ENCODE measurements around the gene TBC1D14.
"Not testable (repeated sequence)": the region's sequence is repeated elsewhere in the genome, so short reads cannot be mapped to it uniquely, and the experiment has no call there.

The TBC1D14 gene

DNA sequence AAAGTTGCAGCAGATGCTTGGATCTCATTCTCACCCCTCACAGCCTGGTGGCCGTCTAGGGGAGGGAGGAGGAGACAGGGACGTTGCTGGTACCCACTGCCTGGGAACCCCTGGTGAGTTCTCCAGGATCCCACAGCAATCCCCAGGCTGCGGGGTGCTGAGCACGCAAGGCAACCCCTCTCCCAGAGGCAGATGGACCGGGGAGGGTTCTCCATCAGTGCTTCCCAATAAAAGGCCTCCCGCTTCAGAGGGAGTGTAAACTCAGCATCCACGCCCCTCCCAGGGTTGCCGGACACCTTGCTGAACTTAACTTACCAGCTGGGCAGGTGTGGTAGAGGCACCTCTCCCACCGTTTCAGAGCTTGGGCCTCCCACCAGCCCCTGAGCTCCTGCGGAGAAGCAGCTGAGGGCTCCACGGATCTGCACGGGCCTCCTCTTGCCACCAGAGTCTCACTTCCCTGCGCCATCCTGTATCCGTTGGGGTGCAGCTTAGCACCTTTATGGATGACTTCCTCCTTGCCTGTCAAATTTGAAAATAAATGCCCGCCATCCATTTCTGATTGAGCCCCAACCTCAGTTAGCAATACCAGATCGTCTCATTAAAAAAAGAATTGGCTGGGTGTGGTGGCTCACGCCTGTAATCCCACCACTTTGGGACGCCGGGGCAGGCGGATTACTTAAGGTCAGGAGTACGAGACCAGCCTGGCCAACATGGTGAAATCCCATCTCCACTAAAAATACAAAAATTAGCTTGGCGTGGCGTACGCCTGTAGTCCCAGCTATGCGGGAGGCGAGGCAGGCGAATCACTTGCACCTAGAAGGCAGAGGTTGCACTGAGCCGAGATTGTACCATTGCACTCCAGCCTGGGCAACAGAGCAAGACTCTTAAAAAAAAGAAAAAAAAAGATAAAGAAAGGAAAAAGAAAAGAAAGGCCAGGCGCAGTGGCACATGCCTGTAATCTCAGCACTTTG is 14.8 kb upstream of the TBC1D14 start:
- Histone ChIP-seq H3K4me2 (peak overlapping the region; percentile 97), H3K4me3 (no peak overlapping the region), H3K36me3 (peaks cover 4% of the 10 kb centered on the region; the same call in 1 of the 2 replicates), H3K27me3 (no peaks in the 10 kb centered on the region), H4K20me1 (no peaks in the 10 kb centered on the region), H3K4me1 (peaks cover 81% of the 10 kb centered on the region), H3K9ac (no peak overlapping the region), H3K27ac (peak overlapping the region; percentile 86), H3K9me3 (peaks cover 13% of the 10 kb centered on the region)
- no peak for TF ChIP-seq Cebpa-rat (IDR thresholded peaks at IDR 0.05)

DNA sequence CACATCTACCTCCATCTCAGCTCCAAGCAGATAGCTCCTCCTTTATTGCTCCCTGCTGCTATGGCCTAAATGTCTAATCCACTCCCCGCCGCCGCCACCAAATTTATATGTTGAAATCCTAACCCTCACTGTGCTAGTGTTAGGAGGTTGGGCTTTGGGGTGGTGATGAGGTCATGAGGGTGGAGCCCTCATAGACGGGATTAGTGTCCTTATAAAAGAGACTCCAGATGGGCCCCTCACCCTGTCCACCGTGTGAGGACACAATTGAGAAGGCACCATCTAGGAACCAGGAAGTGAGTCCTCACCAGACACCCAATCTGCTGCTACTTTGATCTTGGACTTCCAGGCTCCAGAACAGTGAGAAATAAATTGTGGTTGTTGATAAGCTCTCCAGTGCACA is 13.6 kb upstream of the TBC1D14 start:
- Histone ChIP-seq H3K9ac (no peak overlapping the region), H3K4me3 (no peak overlapping the region), H4K20me1 (no peaks in the 10 kb centered on the region), H3K9me3 (0 out of 2 replicates have a peak, but pooled peaks cover under 1% of the 10 kb centered on the region), H3K36me3 (no peaks in the 10 kb centered on the region), H3K4me2 (no peak overlapping the region), H3K27me3 (no peaks in the 10 kb centered on the region), H3K4me1 (peaks cover 81% of the 10 kb centered on the region), H3K27ac (no peak overlapping the region)
- TF ChIP-seq Cebpa-rat (IDR thresholded peaks at IDR 0.05), result no peak

- Histone ChIP-seq H3K4me2 (peak overlapping the region; percentile 92), H3K9ac (peak overlapping the region; percentile 67), H3K4me1 (peaks cover 81% of the 10 kb centered on the region), H3K27ac (peak overlapping the region; percentile 85), H4K20me1 (no peaks in the 10 kb centered on the region), H3K9me3 (no peaks in the 10 kb centered on the region), H3K4me3 (no peak overlapping the region), H3K27me3 (no peaks in the 10 kb centered on the region), H3K36me3 (no peaks in the 10 kb centered on the region)
- no peak for TF ChIP-seq Cebpa-rat (IDR thresholded peaks at IDR 0.05)
Measured at GRCh38 chr4:6898763-6899162, 10.9 kb upstream of the TBC1D14 start.

DNA sequence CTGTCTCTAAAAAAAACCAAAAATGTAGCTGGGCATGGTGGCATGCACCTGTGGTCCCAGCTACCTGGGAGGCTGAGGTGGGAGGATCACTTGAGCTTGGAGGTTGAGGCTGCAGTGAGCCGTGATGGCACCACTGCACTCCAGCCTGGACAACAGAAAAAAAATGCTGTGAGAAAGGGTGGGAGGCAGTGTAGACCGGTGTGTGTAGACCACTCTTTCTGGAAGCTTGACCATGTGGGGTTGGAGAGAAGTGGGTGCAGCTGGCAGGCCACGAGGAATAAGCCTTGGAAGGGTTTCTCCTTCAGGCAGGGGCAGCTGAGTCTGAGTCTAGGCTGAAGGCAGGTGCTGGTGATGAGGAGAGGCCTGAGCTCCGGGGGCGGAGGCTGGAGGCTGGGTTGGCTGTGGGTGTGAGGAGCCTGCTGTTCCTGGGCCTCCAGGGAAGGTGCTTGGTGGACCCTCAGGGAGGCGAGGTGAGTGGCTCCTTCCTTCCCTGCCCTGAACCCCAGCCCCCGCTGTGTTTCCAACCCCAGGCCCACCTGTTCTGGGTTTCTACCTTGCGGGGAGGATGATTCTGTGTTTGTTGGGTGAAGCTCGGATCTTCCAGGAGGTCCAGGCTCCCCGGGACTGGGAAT is 9.3 kb upstream of the TBC1D14 start:
- H3K4me3 ChIP-seq, result no peak overlapping the region
- peaks cover 81% of the 10 kb centered on the region for H3K4me1 ChIP-seq
- peak overlapping the region; percentile 92 for H3K4me2 ChIP-seq
- H3K9ac ChIP-seq, result peak overlapping the region; percentile 67
- no peaks in the 10 kb centered on the region for H3K9me3 ChIP-seq
- no peaks in the 10 kb centered on the region for H4K20me1 ChIP-seq
- H3K27me3 ChIP-seq, result no peaks in the 10 kb centered on the region
- no peaks in the 10 kb centered on the region for H3K36me3 ChIP-seq
- TF ChIP-seq Cebpa-rat (IDR thresholded peaks at IDR 0.05), result no peak
- H3K27ac ChIP-seq, result peak overlapping the region; percentile 85

- peak overlapping the region; percentile 92 for H3K4me2 ChIP-seq
- H3K9me3 ChIP-seq, result no peaks in the 10 kb centered on the region
- H3K4me1 ChIP-seq, result peaks cover 81% of the 10 kb centered on the region
- H3K9ac ChIP-seq, result peak overlapping the region; percentile 67
- no peaks in the 10 kb centered on the region for H3K27me3 ChIP-seq
- no peaks in the 10 kb centered on the region for H4K20me1 ChIP-seq
- TF ChIP-seq Cebpa-rat (IDR thresholded peaks at IDR 0.05), result no peak
- H3K27ac ChIP-seq, result peak overlapping the region; percentile 85
- H3K36me3 ChIP-seq, result no peaks in the 10 kb centered on the region
- H3K4me3 ChIP-seq, result no peak overlapping the region
Measured at GRCh38 chr4:6900956-6901355, 8.7 kb upstream of the TBC1D14 start.

DNA sequence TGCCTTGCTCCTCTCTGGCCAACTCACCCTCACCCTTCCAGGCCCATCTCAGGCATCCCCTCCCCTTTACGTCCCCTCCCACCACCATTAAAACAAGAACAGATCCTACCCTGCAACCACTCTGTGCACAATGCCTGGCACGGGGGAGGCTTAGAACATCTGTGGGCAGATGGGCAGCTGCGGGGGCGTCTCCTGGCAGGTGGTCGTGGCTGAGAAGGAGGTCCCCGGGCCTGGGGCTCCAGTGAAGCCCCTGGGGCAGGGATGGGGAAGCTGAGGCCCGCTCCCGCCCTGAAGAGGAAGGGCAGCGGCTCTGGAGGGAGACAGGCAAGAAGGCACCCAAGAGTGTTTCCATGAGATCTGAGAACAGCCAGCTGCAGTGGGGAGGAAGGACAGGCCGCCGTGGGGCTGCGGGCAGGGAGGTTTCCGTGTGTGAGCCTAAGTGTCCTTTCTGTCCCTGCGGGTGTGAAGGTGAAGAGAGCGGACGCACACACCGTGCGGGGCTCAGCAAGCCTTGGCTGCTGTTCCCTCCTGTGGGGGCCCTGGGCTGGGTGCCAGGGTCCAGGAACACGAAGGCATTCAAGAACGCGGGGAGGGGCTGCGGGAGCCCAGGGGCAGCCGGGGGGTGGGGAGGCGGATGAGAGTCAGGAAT is 7.8 kb upstream of the TBC1D14 start:
- peak overlapping the region; percentile 92 for H3K4me2 ChIP-seq
- peak overlapping the region; percentile 85 for H3K27ac ChIP-seq
- peak overlapping the region; percentile 67 for H3K9ac ChIP-seq
- TF ChIP-seq Cebpa-rat (IDR thresholded peaks at IDR 0.05), result no peak
- no peaks in the 10 kb centered on the region for H3K9me3 ChIP-seq
- H3K4me3 ChIP-seq, result peak overlapping the region; percentile 48
- H4K20me1 ChIP-seq, result no peaks in the 10 kb centered on the region
- H3K36me3 ChIP-seq, result no peaks in the 10 kb centered on the region
- H3K27me3 ChIP-seq, result no peaks in the 10 kb centered on the region
- peaks cover 89% of the 10 kb centered on the region for H3K4me1 ChIP-seq

GRCh38 chr4:6902318-6903042 is 7.1 kb upstream of the TBC1D14 start:
- Histone ChIP-seq H3K36me3 (no peaks in the 10 kb centered on the region), H3K9me3 (no peaks in the 10 kb centered on the region), H3K4me2 (peak overlapping the region; percentile 92), H3K27me3 (no peaks in the 10 kb centered on the region), H3K27ac (peak overlapping the region; percentile 85), H3K4me1 (peaks cover 95% of the 10 kb centered on the region), H3K4me3 (peak overlapping the region; percentile 48; the same call in 1 of the 2 replicates), H3K9ac (peak overlapping the region; percentile 67), H4K20me1 (no peaks in the 10 kb centered on the region)
- TF ChIP-seq Cebpa-rat (IDR thresholded peaks at IDR 0.05), result no peak

DNA sequence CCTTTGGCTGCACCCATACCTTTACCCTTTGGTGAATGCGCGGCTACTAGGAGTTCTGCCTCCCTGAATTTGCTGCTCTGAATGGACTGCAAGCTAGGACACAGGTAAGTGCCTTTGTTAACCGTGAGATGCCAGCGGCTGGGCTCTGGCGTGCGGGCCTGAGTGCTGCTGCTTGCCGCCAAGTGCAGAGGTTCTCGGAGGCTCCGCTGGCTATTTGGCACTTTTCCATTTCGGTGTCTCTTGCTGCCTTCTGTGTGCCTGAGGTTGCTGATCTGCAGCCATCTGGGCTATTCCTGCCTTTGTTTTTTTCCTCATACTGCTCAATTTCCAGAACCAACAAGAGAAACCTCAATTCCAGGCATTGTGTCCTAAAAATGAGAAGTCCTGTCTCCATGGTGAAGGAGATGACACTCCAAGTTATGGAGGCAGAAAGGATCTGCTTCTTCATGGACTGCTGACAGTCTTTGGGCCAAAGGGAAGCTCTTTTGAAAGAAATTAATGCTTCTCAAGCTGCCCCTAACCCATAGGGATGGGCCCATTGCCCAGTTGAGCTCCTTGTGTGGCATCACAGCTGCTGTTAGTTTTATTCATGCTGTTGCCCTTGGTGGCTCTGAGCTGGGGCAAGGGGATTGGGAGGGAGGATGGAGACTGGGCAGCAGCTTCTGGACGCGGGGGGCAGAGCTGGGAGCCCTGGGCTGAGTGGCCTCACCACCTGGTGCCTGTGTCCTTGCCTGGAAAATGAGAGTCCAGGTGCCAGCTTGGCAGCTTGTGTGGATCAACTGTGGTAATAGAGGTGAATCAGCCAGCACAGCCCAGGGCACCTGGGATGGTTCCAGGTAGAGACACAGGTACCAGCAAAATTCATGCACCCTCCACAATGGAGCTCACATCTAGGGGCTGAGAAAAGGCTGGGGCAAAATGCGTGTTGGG is 3.8 kb upstream of the TBC1D14 start:
- TF ChIP-seq Cebpa-rat (IDR thresholded peaks at IDR 0.05), result no peak
- H3K9ac ChIP-seq, result no peak overlapping the region
- no peaks in the 10 kb centered on the region for H3K36me3 ChIP-seq
- H3K9me3 ChIP-seq, result no peaks in the 10 kb centered on the region
- no peak overlapping the region for H3K27ac ChIP-seq
- no peaks in the 10 kb centered on the region for H3K27me3 ChIP-seq
- peak overlapping the region; percentile 25 for H3K4me2 ChIP-seq
- peaks cover under 1% of the 10 kb centered on the region for H4K20me1 ChIP-seq
- H3K4me3 ChIP-seq, result no peak overlapping the region
- H3K4me1 ChIP-seq, result peaks cover 81% of the 10 kb centered on the region

DNA sequence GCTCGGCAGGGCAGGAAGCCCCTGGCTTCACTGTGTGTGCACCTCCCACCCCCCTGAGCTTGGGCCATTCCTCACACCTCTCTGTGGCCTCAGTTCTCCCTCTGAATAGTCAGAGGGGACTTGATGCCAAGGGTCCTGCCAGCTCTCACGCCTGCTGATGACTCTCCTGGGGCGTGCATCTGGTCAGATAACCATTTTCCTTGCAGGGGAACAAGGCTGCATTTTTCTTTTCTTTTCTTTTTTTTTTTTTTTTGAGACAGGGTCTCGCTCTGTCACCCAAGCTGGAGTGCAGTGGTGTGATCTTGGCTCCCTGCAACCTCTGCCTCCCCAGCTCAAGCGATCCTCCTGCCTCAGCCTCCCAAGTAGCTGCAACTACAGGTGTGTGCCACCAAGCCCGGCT is 3.1 kb upstream of the TBC1D14 start:
- H4K20me1 ChIP-seq, H3K4me3 ChIP-seq, H3K9ac ChIP-seq, H3K27me3 ChIP-seq, H3K36me3 ChIP-seq, H3K9me3 ChIP-seq, H3K27ac ChIP-seq: not testable (repeated sequence)
- peak overlapping the region; percentile 25; the same call in 1 of the 2 replicates for H3K4me2 ChIP-seq
- H3K4me1 ChIP-seq, result peaks cover 81% of the 10 kb centered on the region

Data from BLaER1 (cell line).